K562 (cell line): ENCODE measurements around the gene SMAGP. TPM values are rescaled to one million over a fixed set of nuclear protein-coding genes. Genes with fewer than 3 reads are reported as not detected.
A peak's percentile ranks its signal among the peaks of the same experiment; 100 is the strongest.

ENCODE experiments used
- ADNP ChIP-seq: fragments of 200-800 bp; sonication (Bioruptor generic); IDR thresholded peaks from 2 replicates; pipeline ENCODE4 v1.6.1; 2016; ENCODE audit warnings: missing genetic modification characterization, missing compliant biosample characterization
- ARID2 ChIP-seq: fragments of 450-650 bp; IDR thresholded peaks from 2 replicates; pipeline ENCODE4 v1.6.1; 2017; ENCODE audit warnings: antibody characterized with exemption, mild to moderate bottlenecking
- ATF4 ChIP-seq: fragments of 450-650 bp; formaldehyde crosslinking; IDR thresholded peaks from 2 replicates; pipeline ENCODE4 v1.4.0; 2022; ENCODE audit warnings: mild to moderate bottlenecking, moderate library complexity
- CEBPZ ChIP-seq: fragments of 150-350 bp; IDR thresholded peaks from 2 replicates; pipeline ENCODE4 v1.6.1; 2014; ENCODE audit warnings: low read depth, mild to moderate bottlenecking, low read length, borderline replicate concordance
- COPS2 ChIP-seq: fragments of 450-650 bp; conservative IDR thresholded peaks from 2 replicates; pipeline ENCODE4 v1.6.1; 2016; ENCODE audit warnings: mild to moderate bottlenecking, moderate library complexity
- ETS1 ChIP-seq: conservative IDR thresholded peaks from 2 replicates; pipeline ENCODE4 v1.6.1; 2011; ENCODE audit warnings: low read depth, mild to moderate bottlenecking, low read length; ENCODE audit not compliant: control insufficient read depth
- FOSL1 ChIP-seq: fragments of 200-800 bp; sonication (Bioruptor generic); conservative IDR thresholded peaks from 2 replicates; pipeline ENCODE4 v1.6.1; 2016; ENCODE audit warnings: missing genetic modification characterization, missing compliant biosample characterization
- HMBOX1 ChIP-seq: sonication (generic); IDR thresholded peaks from 2 replicates; pipeline ENCODE4 v1.6.1; 2016
- HMG20A ChIP-seq: fragments of 450-650 bp; formaldehyde crosslinking; conservative IDR thresholded peaks from 2 replicates; pipeline ENCODE4 v1.4.0; 2020; ENCODE audit warnings: mild to moderate bottlenecking, mixed read lengths
- ILF3 ChIP-seq: fragments of 450-650 bp; IDR thresholded peaks from 2 replicates; pipeline ENCODE4 v1.6.1; 2018; ENCODE audit warnings: antibody characterized with exemption, mild to moderate bottlenecking, moderate library complexity, borderline replicate concordance
- RNF2 ChIP-seq: sonication (generic); IDR thresholded peaks from 2 replicates; pipeline ENCODE4 v1.6.1; 2016
- TCF15 ChIP-seq: fragments of 250-450 bp; sonication (Bioruptor Pico); IDR thresholded peaks from 2 replicates; pipeline ENCODE4 v1.8.0; 2022; ENCODE audit warnings: moderate library complexity, mild to moderate bottlenecking, inconsistent platforms
- THRB ChIP-seq: fragments of 450-650 bp; formaldehyde crosslinking; conservative IDR thresholded peaks from 2 replicates; pipeline ENCODE4 v1.4.0; 2022; ENCODE audit warnings: mild to moderate bottlenecking, missing genetic modification characterization
- ZNF165 ChIP-seq: fragments of 250-450 bp; sonication (Bioruptor Pico); IDR thresholded peaks from 2 replicates; pipeline ENCODE4 v1.4.0; 2020; ENCODE audit warnings: borderline replicate concordance
- ZNF316 ChIP-seq: fragments of 450-650 bp; IDR thresholded peaks from 2 replicates; pipeline ENCODE4 v1.6.1; 2016
- ZNF695 ChIP-seq: fragments of 450-650 bp; formaldehyde crosslinking; IDR thresholded peaks from 2 replicates; pipeline ENCODE4 v1.4.0; 2020; ENCODE audit warnings: mild to moderate bottlenecking, moderate library complexity
- ZNF740 ChIP-seq, 3 experiments: fragments of 200-800 bp in 1 of 3; sonication (Bioruptor generic) in 1 of 3; sonication (generic) in 1 of 3; formaldehyde crosslinking in 1 of 3; IDR thresholded peaks; 2 replicates each; pipeline versions ENCODE4 v1.6.1 to v1.8.0; 2016 to 2022; ENCODE audit warnings: mild to moderate bottlenecking in 2 of 3, missing compliant biosample characterization in 2 of 3, missing genetic modification characterization in 2 of 3, missing genetic modification reagents in 1 of 3
- polyA plus RNA-seq, 8 experiments: library from polyadenylated mRNA; depleted of rRNA in 4 of 8; stranded (reverse) in 5 of 8; unstranded in 3 of 8; fragments of >200 nt; fragmentation: Nextera tagmentation in 2 of 8; fragmentation: Illumina TruSeq in 1 of 8; extraction: Ambion mirVana in 2 of 8; extraction: Trizol in 1 of 8; gene quantifications; 2 replicates each; pipeline versions ENCODE4 v1.2.1 to v1.2.3, GENCODE V29; 2011 to 2014; ENCODE audit warnings: inconsistent platforms in 1 of 8, missing spikeins in 1 of 8
- total RNA-seq, 7 experiments: library from RNA; depleted of rRNA in 6 of 7; stranded (reverse); fragments of >200 nt in 6 of 7; fragmentation: Illumina TruSeq in 2 of 7; extraction: Trizol in 2 of 7; gene quantifications; 2 replicates each; pipeline versions ENCODE4 v1.2.1 to v1.2.3, GENCODE V29; 2011 to 2021; ENCODE audit warnings: low replicate concordance in 1 of 7

Gene SMAGP
- total and polyA plus RNA-seq, 9 of the 15 experiments (the other 6 are each of a cell fraction or from before 2014, with no cell fraction given): 23.1 to 62.3 (median 29.9) TPM

GRCh38 chr12:51217968-51218606 lies 52.1 kb downstream of the SMAGP start, which contains the start of gene POU6F1 (continued):
- TF ChIP-seq ATF4 (CRISPR knock-in tag) (peak; percentile 53; the same call in 1 of the 2 replicates), ARID2 (no peak), THRB (CRISPR knock-in tag) (no peak), COPS2 (no peak), FOSL1 (peak; percentile 46; the same call in 1 of the 2 replicates), RNF2 (0 out of 2 replicates have a peak, but pooled peaks have one; percentile 19), ILF3 (no peak), ADNP (no peak), CEBPZ (no peak), HMG20A (no peak), ZNF165 (CRISPR knock-in tag) (no peak), ZNF695 (CRISPR knock-in tag) (no peak), HMBOX1 (no peak), ZNF316 (no peak; the same call in 1 of the 2 replicates), TCF15 (CRISPR knock-in tag) (no peak), ETS1 (no peak; the same call in 1 of the 2 replicates), ZNF740 (CRISPR knock-in tag; IDR thresholded peaks at IDR 0.05) (no peak), ZNF740 (tag; IDR thresholded peaks at IDR 0.05) (no peak; a peak in 1 of 4 replicates)
